H9 (cell line): ENCODE data around the gene ENTPD1. TPM values are rescaled to one million over a fixed set of nuclear protein-coding genes. Genes with fewer than 3 reads are reported as not detected.

ENCODE experiments used
- DNase-seq: peaks from one replicate; pipeline ENCODE4 v3.0.0-alpha.2; 2017
- H2AFZ ChIP-seq: one replicate; pipeline ENCODE4 v1.6.1; 2013; ENCODE audit warnings: mild to moderate bottlenecking, low read length, control low read depth, moderate library complexity
- H2AK5ac ChIP-seq: 2 replicates; pipeline ENCODE4 v1.6.1; 2013; ENCODE audit warnings: low read length, control low read depth, mixed read lengths; ENCODE audit not compliant: insufficient read length
- H2BK120ac ChIP-seq: one replicate; pipeline ENCODE4 v1.6.1; 2013; ENCODE audit warnings: low read depth, mild to moderate bottlenecking, low read length, control low read depth, inconsistent platforms; ENCODE audit not compliant: poor library complexity, severe bottlenecking
- H2BK12ac ChIP-seq: 2 replicates; pipeline ENCODE4 v1.6.1; 2013; ENCODE audit warnings: low read length, control low read depth, mixed read lengths, low read depth; ENCODE audit not compliant: insufficient read length
- H2BK15ac ChIP-seq: 2 replicates; pipeline ENCODE4 v1.6.1; 2013; ENCODE audit warnings: low read depth, low read length, control low read depth
- H2BK20ac ChIP-seq: one replicate; pipeline ENCODE4 v1.6.1; 2013; ENCODE audit warnings: low read depth, mild to moderate bottlenecking, low read length, control low read depth, inconsistent platforms; ENCODE audit not compliant: poor library complexity, severe bottlenecking
- H2BK5ac ChIP-seq: 2 replicates; pipeline ENCODE4 v1.6.1; 2013; ENCODE audit warnings: low read length, control low read depth, mixed read lengths; ENCODE audit not compliant: insufficient read length
- H3K14ac ChIP-seq: 2 replicates; pipeline ENCODE4 v1.6.1; 2013; ENCODE audit warnings: low read length, control low read depth; ENCODE audit not compliant: insufficient read depth
- H3K18ac ChIP-seq: 2 replicates; pipeline ENCODE4 v1.6.1; 2013; ENCODE audit warnings: low read depth, mild to moderate bottlenecking, mixed read lengths, low read length, control low read depth; ENCODE audit not compliant: insufficient read length
- H3K23ac ChIP-seq: 2 replicates; pipeline ENCODE4 v1.6.1; 2013; ENCODE audit warnings: low read length, control low read depth, mixed read lengths, low read depth; ENCODE audit not compliant: insufficient read length
- H3K23me2 ChIP-seq: 2 replicates; pipeline ENCODE4 v1.6.1; 2013; ENCODE audit warnings: low read depth, mild to moderate bottlenecking, mixed read lengths, low read length, control low read depth; ENCODE audit not compliant: insufficient read length, poor library complexity, severe bottlenecking
- H3K27ac ChIP-seq: 2 replicates; pipeline ENCODE4 v1.5.1; 2013; ENCODE audit warnings: low read length, control low read depth, mixed read lengths, low read depth; ENCODE audit not compliant: insufficient read length
- H3K27me3 ChIP-seq: 2 replicates; pipeline ENCODE4 v1.6.1; 2013; ENCODE audit warnings: low read length, control low read depth, inconsistent platforms; ENCODE audit not compliant: insufficient read depth
- H3K4ac ChIP-seq: 2 replicates; pipeline ENCODE4 v1.6.1; 2013; ENCODE audit warnings: low read depth, mild to moderate bottlenecking, control low read depth, inconsistent platforms, low read length, moderate library complexity
- H3K4me1 ChIP-seq: 2 replicates; pipeline ENCODE4 v1.6.1; 2013; ENCODE audit warnings: low read length, control low read depth, inconsistent platforms; ENCODE audit not compliant: insufficient read depth
- H3K4me2 ChIP-seq: 2 replicates; pipeline ENCODE4 v1.6.1; 2013; ENCODE audit warnings: low read length, control low read depth, mixed read lengths; ENCODE audit not compliant: insufficient read length, insufficient read depth
- H3K56ac ChIP-seq: 2 replicates; pipeline ENCODE4 v1.6.1; 2013; ENCODE audit warnings: low read depth, mild to moderate bottlenecking, mixed read lengths, low read length, control low read depth; ENCODE audit not compliant: insufficient read length
- H3K79me1 ChIP-seq: 2 replicates; pipeline ENCODE4 v1.6.1; 2013; ENCODE audit warnings: low read depth, mild to moderate bottlenecking, moderate library complexity, low read length, control low read depth, inconsistent platforms; ENCODE audit not compliant: insufficient read depth, poor library complexity, severe bottlenecking
- H3K79me2 ChIP-seq: 2 replicates; pipeline ENCODE4 v1.6.1; 2013; ENCODE audit warnings: low read length, control low read depth, inconsistent platforms; ENCODE audit not compliant: insufficient read depth
- H3K9ac ChIP-seq: 2 replicates; pipeline ENCODE4 v1.6.1; 2013; ENCODE audit warnings: low read length, control low read depth, mixed read lengths; ENCODE audit not compliant: insufficient read length; ENCODE audit errors: extremely low read depth
- H3K9me3 ChIP-seq: one replicate; pipeline ENCODE4 v1.6.1; 2013; ENCODE audit warnings: low read depth, low read length, inconsistent platforms; ENCODE audit not compliant: control insufficient read depth
- H3T11ph ChIP-seq: one replicate; pipeline ENCODE4 v1.6.1; 2013; ENCODE audit warnings: mild to moderate bottlenecking, low read length, control low read depth, inconsistent platforms
- H4K20me1 ChIP-seq: one replicate; pipeline ENCODE4 v1.6.1; 2013; ENCODE audit not compliant: control insufficient read depth, insufficient read length, insufficient read depth
- H4K5ac ChIP-seq: 2 replicates; pipeline ENCODE4 v1.6.1; 2013; ENCODE audit warnings: low read depth, mild to moderate bottlenecking, mixed read lengths, low read length, control low read depth; ENCODE audit not compliant: insufficient read length
- H4K8ac ChIP-seq: replicated peaks from 2 replicates; pipeline ENCODE4 v1.6.1; 2013; ENCODE audit warnings: low read length, control low read depth, mixed read lengths, low read depth; ENCODE audit not compliant: insufficient read length
- H4K91ac ChIP-seq: 2 replicates; pipeline ENCODE4 v1.6.1; 2013; ENCODE audit warnings: low read depth, mild to moderate bottlenecking, moderate library complexity, mixed read lengths, low read length, control low read depth; ENCODE audit not compliant: insufficient read length
- H3K27ac Mint-ChIP-seq, 3 experiments: 2 replicates in 2 of 3; 3 replicates in 1 of 3; pipeline ENCODE4 v1.8.0; 2020 to 2021; ENCODE audit warnings: mixed read lengths in 3 of 3, mild to moderate bottlenecking in 1 of 3, moderate library complexity in 1 of 3
- H3K27me3 Mint-ChIP-seq: 2 replicates; pipeline ENCODE4 v1.8.0; 2021; ENCODE audit warnings: low read depth, mild to moderate bottlenecking, moderate library complexity, mixed read lengths
- H3K36me3 Mint-ChIP-seq, 3 experiments: 2 replicates in 2 of 3; 3 replicates in 1 of 3; pipeline ENCODE4 v1.8.0; 2020 to 2021; ENCODE audit warnings: low read depth in 3 of 3, mixed read lengths in 3 of 3; ENCODE audit not compliant: insufficient read depth in 1 of 3
- H3K4me1 Mint-ChIP-seq, 2 experiments: 2 replicates each; pipeline ENCODE4 v1.8.0; 2020; ENCODE audit warnings: mixed read lengths in 2 of 2
- H3K4me3 Mint-ChIP-seq, 2 experiments: 2 replicates in 1 of 2; 3 replicates in 1 of 2; pipeline ENCODE4 v1.8.0; 2020 to 2021; ENCODE audit warnings: mild to moderate bottlenecking in 2 of 2, mixed read lengths in 2 of 2, moderate library complexity in 1 of 2
- H3K9me3 Mint-ChIP-seq, 2 experiments: 2 replicates in 1 of 2; 3 replicates in 1 of 2; pipeline ENCODE4 v1.8.0; 2020; ENCODE audit warnings: mild to moderate bottlenecking in 2 of 2, mixed read lengths in 2 of 2, moderate library complexity in 1 of 2
- CTCF ChIP-seq: fragments of 200-600 bp; sonication (generic); conservative IDR thresholded peaks from 3 replicates; pipeline ENCODE4 v1.8.0; 2021; ENCODE audit warnings: antibody characterized with exemption, mild to moderate bottlenecking
- WGBS: extraction: QIAGEN DNeasy Blood & Tissue Kit; methylation state at CpG from one replicate; pipeline ENCODE4 v1.1.7; 2013; ENCODE audit warnings: missing lambda C conversion rate, low lambda C conversion rate, mixed read lengths; ENCODE audit not compliant: insufficient read length; ENCODE audit errors: extremely low coverage; 5-methylcytosine and 5-hydroxymethylcytosine counted together
- total RNA-seq: library from RNA; stranded (reverse); gene quantifications from 2 replicates; pipeline ENCODE4 v1.2.1, GENCODE V29; 2021

The ENTPD1 gene
- total RNA-seq, 1 experiment from 2014 or later: 1.9 TPM

- no peak overlapping the region for H2BK12ac ChIP-seq
- peak overlapping the region in 1 of 3 experiments; percentile 6; a peak in 1 of 7 replicates for H3K27ac Mint-ChIP-seq
Observed at GRCh38 chr10:95794195-95794594, 38.2 kb downstream of the ENTPD1 start.

More at GRCh38 chr10:95794195-95794594, 38.2 kb downstream of the ENTPD1 start:
- Histone ChIP-seq H3K56ac (no peak overlapping the region), H4K8ac (no peak overlapping the region), H3K27me3 (no peaks in the 10 kb centered on the region), H2BK5ac (no peak overlapping the region), H3K9ac (no peak overlapping the region), H3K14ac (no peak overlapping the region), H3K27ac (no peak overlapping the region), H2AK5ac (no peak overlapping the region), H4K20me1 (no peaks in the 10 kb centered on the region), H2AFZ (no peak overlapping the region), H3K4ac (no peak overlapping the region), H3T11ph (no peak overlapping the region), H3K9me3 (no peaks in the 10 kb centered on the region), H3K4me1 (no peaks in the 10 kb centered on the region), H3K23ac (no peak overlapping the region), H3K79me1 (no peaks in the 10 kb centered on the region), H4K5ac (no peak overlapping the region), H2BK20ac (no peak overlapping the region), H2BK120ac (no peak overlapping the region), H2BK15ac (no peak overlapping the region), H3K79me2 (no peaks in the 10 kb centered on the region), H3K23me2 (no peaks in the 10 kb centered on the region), H3K18ac (no peak overlapping the region), H3K4me2 (no peak overlapping the region), H4K91ac (no peak overlapping the region)
- Mint-ChIP-seq H3K27me3 (no peaks in the 10 kb centered on the region), H3K4me1 (no peaks in the 10 kb centered on the region), H3K4me3 (no peak overlapping the region), H3K36me3 (peaks cover under 1 to 3% (median 2%) of the 10 kb centered on the region in 3 experiments; a peak in 5 of 7 replicates), H3K9me3 (peaks cover 1 to 6% of the 10 kb centered on the region in 2 experiments; a peak in 4 of 5 replicates)
- no peak for TF ChIP-seq CTCF
- no peak for DNase-seq
- WGBS: no CpG with 5 or more reads among the region's 3 CpGs
